ENCODE measurements around the gene MYOCD. TPM values are rescaled to one million over a fixed set of nuclear protein-coding genes. Genes with fewer than 3 reads are reported as not detected.

The MYOCD gene
- total RNA-seq (2022; extraction: Qiagen RNA extraction) = 0.51 to 1.6 TPM (median 1.1 TPM) in 5 replicates

GRCh38 chr17:12665263-12666210, at the start of gene MYOCD:
TSS of gene MYOCD (plus strand) at chr17:12665890. CDS start at chr17:12666189, 299 bp downstream.

GRCh38 chr17:12789481-12790248, 124.0 kb downstream of the MYOCD start, which contains the start of gene ARHGAP44:
TSS of gene ARHGAP44 (plus strand) at chr17:12789498. CDS start at chr17:12789839, 341 bp downstream.

Other genes starting within 250 kb of the MYOCD start
- gene ARHGAP44, start 123.6 kb downstream of the MYOCD start, total RNA-seq (2022; extraction: Qiagen RNA extraction) = 2.1 to 3.4 TPM (median 2.7 TPM) in 5 replicates